WTC11 (cell line): Measurements from ENCODE around the gene NDUFAF2. TPM values are rescaled to one million over a fixed set of nuclear protein-coding genes. Genes with fewer than 3 reads are reported as not detected.

ENCODE experiments used
- ATAC-seq: fragments of 200-7000 bp; cut with Tn5 transposase; 2 replicates; pipeline ENCODE4 v1.10.0; 2021; ENCODE audit warnings: mild to moderate bottlenecking, moderate library complexity
- CTCF ChIA-PET: fragments of 300-600 bp; sonication (Branson Sonifier 250); formaldehyde crosslinking; loops from one replicate; lab custom pipeline; 2021; ENCODE audit warnings: antibody characterized with exemption; lab: Charles Lee
- POLR2A ChIA-PET: fragments of 350-600 bp; sonication (Branson Sonifier 250); formaldehyde crosslinking; loops from one replicate; lab custom pipeline; 2021; ENCODE audit warnings: antibody characterized with exemption; lab: Charles Lee
- DNase-seq: peaks from one replicate; pipeline ENCODE4 v3.0.0; 2021; ENCODE audit warnings: low spot score
- H3K27ac Mint-ChIP-seq: 2 replicates; pipeline ENCODE4 v1.8.0; 2021; ENCODE audit warnings: mixed read lengths
- H3K27me3 Mint-ChIP-seq: 2 replicates; pipeline ENCODE4 v1.8.0; 2021; ENCODE audit warnings: low read depth, mild to moderate bottlenecking, moderate library complexity, mixed read lengths
- H3K36me3 Mint-ChIP-seq: 2 replicates; pipeline ENCODE4 v1.8.0; 2021; ENCODE audit warnings: mixed read lengths
- H3K4me1 Mint-ChIP-seq: 2 replicates; pipeline ENCODE4 v1.8.0; 2022; ENCODE audit warnings: mixed read lengths
- H3K4me3 Mint-ChIP-seq: 2 replicates; pipeline ENCODE4 v1.8.0; 2021; ENCODE audit warnings: mild to moderate bottlenecking, moderate library complexity, mixed read lengths
- H3K9me3 Mint-ChIP-seq: 2 replicates; pipeline ENCODE4 v1.8.0; 2021; ENCODE audit warnings: mixed read lengths
- CBFB ChIP-seq: sonication (generic); formaldehyde crosslinking; IDR thresholded peaks from 2 replicates; pipeline ENCODE4 v1.8.1; 2022; ENCODE audit warnings: mild to moderate bottlenecking, low read depth, missing genetic modification reagents
- CREB1 ChIP-seq: sonication (generic); formaldehyde crosslinking; IDR thresholded peaks from 2 replicates; pipeline ENCODE4 v1.8.0; 2023; ENCODE audit warnings: mild to moderate bottlenecking, missing genetic modification reagents
- CREM ChIP-seq: sonication (generic); formaldehyde crosslinking; IDR thresholded peaks from 2 replicates; pipeline ENCODE4 v1.8.1; 2022; ENCODE audit warnings: mild to moderate bottlenecking, missing genetic modification reagents, moderate library complexity
- ELF4 ChIP-seq: sonication (generic); formaldehyde crosslinking; IDR thresholded peaks from 2 replicates; pipeline ENCODE4 v1.8.1; 2022; ENCODE audit warnings: low read depth, mild to moderate bottlenecking, moderate library complexity, missing genetic modification reagents
- ETV6 ChIP-seq: sonication (generic); formaldehyde crosslinking; IDR thresholded peaks from 2 replicates; pipeline ENCODE4 v1.8.1; 2022; ENCODE audit warnings: mild to moderate bottlenecking, missing genetic modification reagents
- GRHL2 ChIP-seq: fragments of 250-450 bp; sonication (Bioruptor Pico); IDR thresholded peaks from 2 replicates; pipeline ENCODE4 v1.8.0; 2022; ENCODE audit warnings: mild to moderate bottlenecking, moderate library complexity; ENCODE audit not compliant: insufficient replicate concordance, severe bottlenecking
- HMGA2 ChIP-seq: fragments of 250-450 bp; sonication (Bioruptor Pico); IDR thresholded peaks from 2 replicates; pipeline ENCODE4 v1.4.0; 2021; ENCODE audit warnings: mild to moderate bottlenecking, moderate library complexity
- JAZF1 ChIP-seq: fragments of 250-450 bp; sonication (Bioruptor Pico); IDR thresholded peaks from 2 replicates; pipeline ENCODE4 v1.9.0; 2021; ENCODE audit warnings: moderate library complexity, mild to moderate bottlenecking, inconsistent platforms
- JUN ChIP-seq: sonication (generic); formaldehyde crosslinking; IDR thresholded peaks from 2 replicates; pipeline ENCODE4 v1.8.0; 2023; ENCODE audit warnings: mild to moderate bottlenecking, missing genetic modification reagents
- MAX ChIP-seq: sonication (generic); formaldehyde crosslinking; IDR thresholded peaks from 2 replicates; pipeline ENCODE4 v1.8.0; 2022; ENCODE audit warnings: mild to moderate bottlenecking, missing genetic modification reagents
- MYBL2 ChIP-seq: sonication (generic); formaldehyde crosslinking; IDR thresholded peaks from 2 replicates; pipeline ENCODE4 v1.8.1; 2023; ENCODE audit warnings: mild to moderate bottlenecking, moderate library complexity, missing genetic modification reagents
- NR1H2 ChIP-seq: sonication (generic); formaldehyde crosslinking; IDR thresholded peaks from 2 replicates; pipeline ENCODE4 v1.9.0; 2021; ENCODE audit warnings: mild to moderate bottlenecking, moderate library complexity, missing genetic modification reagents
- SP1 ChIP-seq: sonication (generic); formaldehyde crosslinking; conservative IDR thresholded peaks from 2 replicates; pipeline ENCODE4 v1.8.1; 2022; ENCODE audit warnings: missing genetic modification reagents
- TP53 ChIP-seq: sonication (generic); formaldehyde crosslinking; IDR thresholded peaks from 2 replicates; pipeline ENCODE4 v1.8.1; 2023; ENCODE audit warnings: mild to moderate bottlenecking, missing genetic modification reagents
- ZBTB21 ChIP-seq: sonication (generic); formaldehyde crosslinking; IDR thresholded peaks from 2 replicates; pipeline ENCODE4 v1.8.1; 2023; ENCODE audit warnings: mild to moderate bottlenecking, missing genetic modification reagents, borderline replicate concordance
- ZNF263 ChIP-seq: sonication (generic); formaldehyde crosslinking; IDR thresholded peaks from 2 replicates; pipeline ENCODE4 v1.8.1; 2022; ENCODE audit warnings: low read depth, mild to moderate bottlenecking, moderate library complexity, missing genetic modification reagents
- total RNA-seq: library from RNA; stranded (reverse); gene quantifications from 3 replicates; pipeline ENCODE4 v1.2.3, GENCODE V29; 2021
- TF ChIP-seq, protein P1 (sequence below): fragments of 250-450 bp; sonication (Bioruptor Pico); IDR thresholded peaks from 2 replicates; pipeline ENCODE4 v1.9.0; 2021; ENCODE audit warnings: mild to moderate bottlenecking, borderline replicate concordance
- TF ChIP-seq, protein P2 (sequence below): fragments of 250-450 bp; sonication (Bioruptor Pico); conservative IDR thresholded peaks from 2 replicates; pipeline ENCODE4 v1.9.0; 2021; ENCODE audit warnings: mild to moderate bottlenecking
- TF ChIP-seq, protein P3 (sequence below): sonication (generic); formaldehyde crosslinking; IDR thresholded peaks from 2 replicates; pipeline ENCODE4 v1.8.0; 2022; ENCODE audit warnings: mild to moderate bottlenecking, missing genetic modification reagents

NDUFAF2 gene
- total RNA-seq, 1 experiment from 2014 or later = 42.0 TPM

GRCh38 chr5:61100437-61100836, 155.4 kb downstream of the NDUFAF2 start:
- Mint-ChIP-seq H3K27me3 (no peaks in the 10 kb centered on the region), H3K9me3 (peaks cover 16% of the 10 kb centered on the region), H3K4me3 (no peak overlapping the region)
- TF ChIP-seq MAX (CRISPR knock-in tag) (no peak), HMGA2 (no peak), NR1H2 (CRISPR knock-in tag) (no peak), ETV6 (CRISPR knock-in tag) (no peak), JUN (CRISPR knock-in tag) (no peak), ZBTB21 (no peak), SP1 (no peak), CREM (CRISPR knock-in tag) (no peak), CBFB (CRISPR knock-in tag) (no peak)
- TF ChIP-seq, protein P1, sequence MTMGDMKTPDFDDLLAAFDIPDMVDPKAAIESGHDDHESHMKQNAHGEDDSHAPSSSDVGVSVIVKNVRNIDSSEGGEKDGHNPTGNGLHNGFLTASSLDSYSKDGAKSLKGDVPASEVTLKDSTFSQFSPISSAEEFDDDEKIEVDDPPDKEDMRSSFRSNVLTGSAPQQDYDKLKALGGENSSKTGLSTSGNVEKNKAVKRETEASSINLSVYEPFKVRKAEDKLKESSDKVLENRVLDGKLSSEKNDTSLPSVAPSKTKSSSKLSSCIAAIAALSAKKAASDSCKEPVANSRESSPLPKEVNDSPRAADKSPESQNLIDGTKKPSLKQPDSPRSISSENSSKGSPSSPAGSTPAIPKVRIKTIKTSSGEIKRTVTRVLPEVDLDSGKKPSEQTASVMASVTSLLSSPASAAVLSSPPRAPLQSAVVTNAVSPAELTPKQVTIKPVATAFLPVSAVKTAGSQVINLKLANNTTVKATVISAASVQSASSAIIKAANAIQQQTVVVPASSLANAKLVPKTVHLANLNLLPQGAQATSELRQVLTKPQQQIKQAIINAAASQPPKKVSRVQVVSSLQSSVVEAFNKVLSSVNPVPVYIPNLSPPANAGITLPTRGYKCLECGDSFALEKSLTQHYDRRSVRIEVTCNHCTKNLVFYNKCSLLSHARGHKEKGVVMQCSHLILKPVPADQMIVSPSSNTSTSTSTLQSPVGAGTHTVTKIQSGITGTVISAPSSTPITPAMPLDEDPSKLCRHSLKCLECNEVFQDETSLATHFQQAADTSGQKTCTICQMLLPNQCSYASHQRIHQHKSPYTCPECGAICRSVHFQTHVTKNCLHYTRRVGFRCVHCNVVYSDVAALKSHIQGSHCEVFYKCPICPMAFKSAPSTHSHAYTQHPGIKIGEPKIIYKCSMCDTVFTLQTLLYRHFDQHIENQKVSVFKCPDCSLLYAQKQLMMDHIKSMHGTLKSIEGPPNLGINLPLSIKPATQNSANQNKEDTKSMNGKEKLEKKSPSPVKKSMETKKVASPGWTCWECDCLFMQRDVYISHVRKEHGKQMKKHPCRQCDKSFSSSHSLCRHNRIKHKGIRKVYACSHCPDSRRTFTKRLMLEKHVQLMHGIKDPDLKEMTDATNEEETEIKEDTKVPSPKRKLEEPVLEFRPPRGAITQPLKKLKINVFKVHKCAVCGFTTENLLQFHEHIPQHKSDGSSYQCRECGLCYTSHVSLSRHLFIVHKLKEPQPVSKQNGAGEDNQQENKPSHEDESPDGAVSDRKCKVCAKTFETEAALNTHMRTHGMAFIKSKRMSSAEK (CRISPR knock-in tag) = no peak
- TF ChIP-seq, all 79 proteins: peak for 0
- POLR2A ChIA-PET = no interaction called here
- DNase-seq (no peak), ATAC-seq (no peak)
- CTCF ChIA-PET = no interaction called here
- Mint-ChIP-seq H3K27ac (no peak overlapping the region), H3K4me1 (no peaks in the 10 kb centered on the region), H3K36me3 (peaks cover 20% of the 10 kb centered on the region)

DNA sequence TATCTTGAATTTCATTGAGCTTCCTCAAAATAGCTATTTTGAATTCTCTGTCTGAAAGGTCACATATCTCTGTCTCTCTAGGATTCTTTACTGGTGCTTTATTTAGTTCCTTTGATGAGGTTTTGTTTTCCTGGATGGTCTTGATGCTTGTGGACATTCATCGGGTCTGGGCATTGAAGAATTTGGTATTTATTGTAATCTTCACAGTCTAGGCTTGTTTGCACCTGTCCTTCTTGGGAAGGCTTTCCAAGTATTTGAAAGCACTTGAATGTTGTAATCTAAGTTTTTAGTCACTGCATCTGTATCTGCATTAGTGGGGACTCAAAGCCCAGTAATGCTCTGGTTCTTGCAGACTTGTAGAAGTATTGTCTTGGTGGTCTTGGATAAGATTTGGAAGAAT, 169.4 kb downstream of the NDUFAF2 start:
- Mint-ChIP-seq H3K36me3 (peaks cover 5% of the 10 kb centered on the region), H3K9me3 (peaks cover 16% of the 10 kb centered on the region), H3K27me3 (no peaks in the 10 kb centered on the region), H3K4me3 (no peak overlapping the region), H3K4me1 (no peaks in the 10 kb centered on the region), H3K27ac (no peak overlapping the region)
- ATAC-seq = no peak
- no peak for TF ChIP-seq MYBL2
- no peak for TF ChIP-seq TP53
- no peak for TF ChIP-seq ZBTB21
- TF ChIP-seq GRHL2 (CRISPR knock-in tag) = no peak
- TF ChIP-seq CBFB (CRISPR knock-in tag) = no peak
- TF ChIP-seq, protein P2, sequence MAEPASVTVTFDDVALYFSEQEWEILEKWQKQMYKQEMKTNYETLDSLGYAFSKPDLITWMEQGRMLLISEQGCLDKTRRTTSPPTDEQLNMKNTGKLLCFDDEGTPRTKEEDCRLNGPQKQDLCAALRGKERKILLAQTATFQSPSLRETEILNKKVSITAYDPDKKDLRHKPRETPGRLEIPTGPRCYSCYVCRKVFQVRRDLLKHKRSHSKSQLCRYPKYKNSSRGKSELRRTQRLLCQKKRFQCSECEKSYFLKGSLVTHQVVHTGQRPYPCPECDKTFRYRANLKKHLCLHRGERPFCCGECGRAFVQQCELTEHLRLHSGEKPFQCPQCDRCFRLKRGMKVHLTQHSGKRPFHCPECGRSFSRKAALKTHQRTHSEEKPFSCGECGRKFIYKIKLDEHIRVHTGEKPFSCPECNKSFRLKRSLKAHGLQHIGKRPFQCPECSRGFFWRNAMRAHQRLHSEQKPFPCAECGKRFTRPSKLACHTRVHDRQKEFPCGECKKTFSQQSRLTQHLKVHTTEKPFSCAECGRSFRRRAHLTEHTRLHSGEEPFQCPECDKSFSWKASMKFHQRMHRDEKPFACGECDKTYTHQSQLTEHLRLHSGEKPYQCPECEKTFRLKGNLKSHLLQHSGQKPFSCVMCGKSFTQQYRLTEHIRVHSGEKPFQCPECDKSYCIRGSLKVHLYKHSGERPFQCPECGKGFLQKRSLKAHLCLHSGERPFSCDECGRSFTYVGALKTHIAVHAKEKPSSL = no peak
- TF ChIP-seq, protein P3, sequence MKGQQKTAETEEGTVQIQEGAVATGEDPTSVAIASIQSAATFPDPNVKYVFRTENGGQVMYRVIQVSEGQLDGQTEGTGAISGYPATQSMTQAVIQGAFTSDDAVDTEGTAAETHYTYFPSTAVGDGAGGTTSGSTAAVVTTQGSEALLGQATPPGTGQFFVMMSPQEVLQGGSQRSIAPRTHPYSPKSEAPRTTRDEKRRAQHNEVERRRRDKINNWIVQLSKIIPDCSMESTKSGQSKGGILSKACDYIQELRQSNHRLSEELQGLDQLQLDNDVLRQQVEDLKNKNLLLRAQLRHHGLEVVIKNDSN = no peak
- TF ChIP-seq JAZF1 = no peak
- no peak for TF ChIP-seq ZNF263 (CRISPR knock-in tag)
- POLR2A ChIA-PET = no interaction called here
- CTCF ChIA-PET = no interaction called here
- DNase-seq = no peak

GRCh38 chr5:61115968-61116367, 171.0 kb downstream of the NDUFAF2 start:
- no peak for TF ChIP-seq ELF4
- TF ChIP-seq ETV6 (CRISPR knock-in tag) = no peak
- TF ChIP-seq CREB1 (CRISPR knock-in tag) = no peak
- TF ChIP-seq, all 79 proteins: peak for 0
- Mint-ChIP-seq H3K27ac (no peak overlapping the region), H3K4me1 (no peaks in the 10 kb centered on the region), H3K9me3 (peaks cover 16% of the 10 kb centered on the region), H3K27me3 (no peaks in the 10 kb centered on the region), H3K36me3 (peaks cover 5% of the 10 kb centered on the region), H3K4me3 (no peak overlapping the region)
- ChIA-PET POLR2A (no interaction called here), CTCF (no interaction called here)
- DNase-seq = no peak
- no peak for ATAC-seq
